AG10803 (cell line): ENCODE results near the gene MAP4K3.
"Not testable (repeated sequence)": the region's sequence is repeated elsewhere in the genome, so short reads cannot be mapped to it uniquely, and the experiment has no call there.

ENCODE experiments used
- DNase-seq: peaks from one replicate; pipeline ENCODE4 v3.0.0; 2010; ENCODE audit warnings: low read depth
- H3K4me3 ChIP-seq: 2 replicates; pipeline ENCODE4 v1.5.1; 2011; ENCODE audit warnings: mild to moderate bottlenecking, low read length, control low read depth
- CTCF ChIP-seq: conservative IDR thresholded peaks from 2 replicates; pipeline ENCODE4 v1.5.1; 2011; ENCODE audit warnings: mild to moderate bottlenecking, low read length, control low read depth, inconsistent platforms

The MAP4K3 gene

DNA sequence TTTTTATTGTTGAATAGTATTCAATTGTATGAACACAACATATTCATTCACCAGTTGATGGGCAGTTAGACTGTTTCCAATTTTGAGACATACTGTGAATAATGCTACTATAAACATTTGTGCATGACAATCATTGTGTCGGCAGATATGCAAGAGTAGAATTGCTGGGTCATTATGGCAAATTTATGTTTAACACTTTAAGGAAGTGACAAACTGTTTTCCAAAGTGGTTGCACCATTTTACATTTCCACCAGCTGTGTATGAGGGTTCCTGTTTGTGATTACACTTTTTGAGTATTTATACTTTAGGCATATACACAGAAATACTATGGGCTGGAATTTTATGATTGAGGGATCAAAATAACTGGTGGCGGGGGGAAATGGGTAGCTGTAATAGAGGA is 61.2 kb downstream of the MAP4K3 start:
- no peak overlapping the region for H3K4me3 ChIP-seq
- TF ChIP-seq CTCF: no peak
- no peak for DNase-seq

DNA sequence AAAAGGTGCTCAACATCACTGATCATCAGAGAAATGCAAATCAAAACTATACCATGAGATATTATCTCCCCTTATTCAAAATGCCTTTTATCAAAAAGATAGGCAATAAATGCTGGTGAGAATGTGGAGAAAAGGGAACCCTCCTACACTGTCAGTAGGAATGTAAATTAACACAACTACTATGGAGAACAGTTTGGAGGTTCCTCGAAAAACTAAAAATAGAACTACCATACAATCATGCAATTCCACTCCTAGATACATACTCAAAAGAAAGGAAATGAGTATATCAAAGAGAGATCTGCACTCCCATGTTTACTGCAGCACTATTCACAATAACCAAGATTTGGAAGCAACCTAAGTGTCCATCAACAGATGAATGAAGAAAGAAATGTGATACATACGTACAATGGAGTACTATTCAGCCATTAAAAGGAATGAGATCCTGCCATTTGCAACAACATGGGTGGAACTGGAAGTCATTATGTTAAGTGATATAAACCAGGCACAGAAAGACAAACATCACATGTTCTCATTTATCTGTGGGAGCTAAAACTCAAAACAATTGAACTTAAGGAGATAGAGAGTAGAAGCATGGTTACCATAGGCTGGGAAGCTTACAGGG is 63.8 kb downstream of the MAP4K3 start:
- H3K4me3 ChIP-seq: no peak overlapping the region
- no peak for TF ChIP-seq CTCF
- no peak for DNase-seq

- no peak for TF ChIP-seq CTCF
- DNase-seq: no peak
- H3K4me3 ChIP-seq: no peak overlapping the region
Measured at GRCh38 chr2:39370101-39370500, 67.0 kb downstream of the MAP4K3 start.

GRCh38 chr2:39368846-39369245 is 68.2 kb downstream of the MAP4K3 start:
- H3K4me3 ChIP-seq: no peak overlapping the region
- TF ChIP-seq CTCF: no peak
- DNase-seq: no peak

GRCh38 chr2:39368376-39368775 is 68.7 kb downstream of the MAP4K3 start:
- DNase-seq: no peak
- TF ChIP-seq CTCF: no peak

GRCh38 chr2:39362595-39362994 is 74.5 kb downstream of the MAP4K3 start:
- no peak for TF ChIP-seq CTCF
- no peak overlapping the region for H3K4me3 ChIP-seq
- no peak for DNase-seq

More at GRCh38 chr2:39368376-39368775, 68.7 kb downstream of the MAP4K3 start:
- H3K4me3 ChIP-seq: no peak overlapping the region

DNA sequence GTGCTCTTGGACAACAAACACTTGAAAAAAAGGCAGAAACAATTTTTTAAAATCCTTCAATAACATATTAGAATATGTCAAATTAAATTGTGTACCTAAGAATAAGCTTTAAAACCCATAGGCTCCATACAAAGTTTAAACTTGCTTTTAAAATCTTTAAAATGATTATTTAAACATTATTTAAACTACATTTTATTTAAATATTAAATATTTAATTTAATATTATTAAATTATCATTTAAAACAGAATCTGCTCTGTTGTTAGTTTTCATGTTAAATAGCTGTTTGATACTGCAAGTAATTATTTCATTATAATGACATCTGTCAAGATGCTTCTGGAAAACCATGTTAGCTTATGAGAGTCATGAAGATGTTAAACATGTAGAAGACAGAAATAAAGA is 75.6 kb downstream of the MAP4K3 start:
- H3K4me3 ChIP-seq: no peak overlapping the region
- no peak for TF ChIP-seq CTCF

DNA sequence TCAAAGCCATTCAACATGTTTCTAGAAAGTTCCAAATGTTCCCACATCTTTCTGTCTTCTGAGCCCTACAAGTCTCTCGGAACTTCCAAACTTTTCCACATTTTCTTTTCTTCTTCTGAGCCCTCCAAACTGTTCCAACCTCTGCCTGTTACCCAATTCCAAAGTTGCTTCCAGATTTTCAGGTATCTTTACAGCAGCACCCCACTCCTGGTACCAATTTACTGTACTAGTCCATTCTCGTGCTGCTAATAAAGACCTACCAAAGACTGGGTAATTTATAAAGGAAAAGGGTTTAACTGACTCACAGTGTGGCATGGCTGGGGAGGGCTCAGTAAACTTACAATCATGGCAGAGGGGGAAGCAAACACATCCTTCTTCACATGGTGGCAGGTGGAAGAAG is 76.7 kb downstream of the MAP4K3 start:
- DNase-seq, H3K4me3 ChIP-seq: not testable (repeated sequence)

More for the DNA sequence above, 75.6 kb downstream of the MAP4K3 start:
- DNase-seq: no peak
